Cardiac fibroblast (primary cell): ENCODE measurements around the gene PELI2.

ENCODE experiments used
- DNase-seq, 2 donors: peaks; one replicate each; pipeline versions ENCODE4 v3.0.0 to v3.0.0-alpha.2; 2010; ENCODE audit warnings: low read depth in 2 of 2
- H3K4me3 ChIP-seq, 2 donors: replicated peaks in 1 of 2; 1 replicate in 1 of 2; 2 replicates in 1 of 2; pipeline ENCODE4 v1.5.1; 2011; ENCODE audit warnings: low read depth in 2 of 2, low read length in 2 of 2, mild to moderate bottlenecking in 2 of 2, moderate library complexity in 1 of 2
- CTCF ChIP-seq: IDR thresholded peaks from one replicate; pipeline ENCODE4 v1.5.1; 2011; ENCODE audit warnings: low read depth, mild to moderate bottlenecking, low read length, inconsistent platforms

Gene PELI2

GRCh38 chr14:56199982-56200577 lies 81.9 kb downstream of the PELI2 start:
- DNase-seq: no peak
- TF ChIP-seq CTCF: no peak
- no peak overlapping the region for H3K4me3 ChIP-seq

GRCh38 chr14:56202256-56202655 lies 84.0 kb downstream of the PELI2 start:
- no peak for DNase-seq
- TF ChIP-seq CTCF: no peak
- no peak overlapping the region for H3K4me3 ChIP-seq

GRCh38 chr14:56205881-56206280 lies 87.7 kb downstream of the PELI2 start:
- H3K4me3 ChIP-seq: no peak overlapping the region
- DNase-seq: no peak
- TF ChIP-seq CTCF: no peak

GRCh38 chr14:56206596-56206995 lies 88.4 kb downstream of the PELI2 start:
- no peak overlapping the region for H3K4me3 ChIP-seq
- TF ChIP-seq CTCF: no peak
- no peak for DNase-seq

- no peak overlapping the region for H3K4me3 ChIP-seq
- no peak for DNase-seq
- TF ChIP-seq CTCF: no peak
Measured at GRCh38 chr14:56207626-56208292, 89.5 kb downstream of the PELI2 start.

GRCh38 chr14:56208520-56208919 lies 90.3 kb downstream of the PELI2 start:
- no peak overlapping the region for H3K4me3 ChIP-seq
- DNase-seq: no peak
- no peak for TF ChIP-seq CTCF
